Ramos (cell line): ENCODE measurements around the gene MAP2K5.

Source experiments
- in situ Hi-C: fragments of 300-500 bp; cut with MboI; formaldehyde crosslinking; loops from one replicate; pipeline ENCODE4 v1.14.3; 2022; ENCODE audit warnings: low sequenced_read_pairs; ENCODE audit not compliant: unreplicated experiment

Gene MAP2K5

DNA sequence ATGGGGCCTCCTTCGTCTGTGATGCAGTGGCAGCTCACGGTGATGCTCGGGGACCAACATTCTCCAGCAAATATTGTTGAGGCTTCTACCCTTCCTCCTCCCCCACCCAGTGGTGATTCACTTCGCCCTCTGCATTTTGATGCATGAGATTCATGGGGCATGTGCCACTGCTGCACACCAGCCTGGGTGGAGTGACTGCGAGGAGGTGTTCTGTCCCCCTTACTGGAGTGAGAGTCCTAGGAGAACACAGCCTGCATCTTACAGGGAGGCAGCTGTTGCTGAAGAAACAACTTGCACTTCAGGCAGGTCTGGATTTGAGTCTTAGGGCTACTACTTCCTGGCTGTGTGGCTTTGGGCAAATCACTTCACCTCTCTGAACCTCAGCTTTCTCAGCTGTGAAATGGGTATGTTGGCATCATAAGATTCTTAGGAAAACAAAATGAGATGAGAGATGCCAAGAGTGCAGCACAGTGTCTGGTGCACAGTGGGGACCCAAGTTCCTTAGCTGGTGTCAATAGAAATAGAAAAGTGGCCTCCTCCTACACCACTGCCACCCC is 272.6 kb downstream of the MAP2K5 start:
- in situ Hi-C loops = no loop called here

DNA sequence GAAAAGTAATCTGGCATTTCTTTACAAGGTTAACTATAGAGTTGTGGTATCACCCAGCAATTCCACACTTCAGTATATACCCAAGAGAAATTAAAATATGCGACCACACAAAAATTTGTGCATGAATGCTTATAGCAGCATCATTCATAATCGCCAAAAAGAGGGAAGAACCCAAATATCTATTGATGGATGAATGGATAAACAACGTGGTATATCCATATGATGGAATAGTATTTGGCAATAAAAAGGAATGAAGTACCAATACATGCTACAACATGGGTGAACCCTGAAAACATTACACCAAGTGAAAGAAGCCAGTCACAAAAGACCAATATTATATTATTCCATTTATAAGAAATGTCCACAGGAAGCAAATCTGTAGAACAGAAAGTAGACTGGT is 274.2 kb downstream of the MAP2K5 start:
- in situ Hi-C loops = no loop called here

DNA sequence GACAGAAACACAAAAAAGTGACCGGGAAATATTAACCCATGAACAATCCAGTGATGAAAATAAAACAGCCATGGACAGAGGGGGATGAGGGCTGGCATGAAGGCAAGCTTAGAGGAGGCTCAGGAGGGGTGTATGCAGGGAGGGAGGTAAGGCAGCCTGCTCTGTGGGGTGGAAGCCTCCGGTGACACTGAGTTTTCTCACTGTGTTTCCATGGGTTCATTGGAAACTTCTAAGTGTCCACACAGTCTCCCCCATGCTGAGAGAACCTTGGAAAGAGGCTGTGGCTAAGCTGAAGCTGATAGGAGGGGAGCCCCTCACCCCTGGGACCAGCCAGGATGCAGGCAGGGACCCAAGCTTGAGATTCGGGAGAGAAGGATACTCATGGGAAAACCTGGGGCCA is 276.0 kb downstream of the MAP2K5 start:
- in situ Hi-C loops = no loop called here

DNA sequence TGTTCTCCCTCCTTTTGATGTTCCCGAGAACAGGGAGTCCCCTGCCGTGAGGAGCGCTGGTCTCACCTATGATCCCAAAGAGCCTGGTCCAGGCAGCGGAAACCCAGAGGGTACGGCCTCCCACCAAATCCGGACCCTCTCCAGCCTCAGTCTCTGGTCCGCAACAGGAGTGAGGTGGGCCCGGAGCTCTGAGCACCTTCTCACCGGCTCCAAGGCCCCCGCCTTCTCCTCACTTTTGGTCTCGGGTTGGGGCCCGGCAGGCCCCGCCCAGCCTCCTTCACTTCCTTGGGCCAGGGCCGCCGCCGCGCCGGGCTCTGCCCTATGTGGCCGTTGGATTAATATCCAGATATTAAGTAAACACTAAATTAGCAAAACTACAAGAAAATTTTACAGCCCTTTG is 277.1 kb downstream of the MAP2K5 start:
- in situ Hi-C loops = no loop called here

DNA sequence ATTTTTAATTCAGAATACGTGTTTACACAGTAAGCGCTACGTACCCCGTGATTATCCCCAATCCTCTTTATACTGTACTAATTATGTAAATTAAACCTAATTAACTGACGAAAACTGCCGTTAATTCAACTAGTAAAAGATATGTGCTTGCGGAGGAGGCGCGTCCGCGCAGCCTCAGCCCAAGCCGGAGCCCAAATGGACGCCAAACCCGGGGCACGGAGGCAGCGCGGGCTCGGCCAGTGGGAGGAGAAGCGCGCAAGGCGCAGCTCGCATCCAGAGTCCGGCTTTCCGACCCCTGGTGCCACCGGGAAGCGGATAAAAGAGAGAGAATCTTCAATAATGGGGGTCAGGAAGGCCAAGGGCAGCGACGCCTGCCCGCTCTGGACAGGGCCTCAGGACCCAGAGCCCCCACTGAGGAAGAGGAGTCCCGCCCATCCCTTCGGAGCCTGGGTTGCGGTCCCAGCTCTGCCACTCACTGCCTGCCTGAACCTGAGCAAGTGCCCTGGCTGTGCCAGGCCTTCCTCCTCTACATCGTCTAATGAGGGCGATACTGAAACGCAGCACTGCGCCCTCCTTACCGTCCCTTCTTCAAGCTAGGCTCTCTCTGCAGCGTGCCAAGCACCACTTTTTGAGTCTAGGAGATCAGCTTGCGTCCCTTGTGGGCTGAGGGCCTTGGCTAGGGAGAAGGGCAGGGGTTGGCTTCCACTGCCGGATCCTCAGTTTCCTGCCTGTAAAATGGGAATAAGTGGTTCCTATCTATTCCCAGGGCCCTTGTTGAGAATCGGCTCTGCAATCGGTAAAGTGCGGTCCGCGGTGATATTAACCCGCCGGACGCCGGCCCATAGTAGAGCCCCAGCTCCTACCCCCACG is 277.9 kb downstream of the MAP2K5 start:
- in situ Hi-C loops = no loop called here

DNA sequence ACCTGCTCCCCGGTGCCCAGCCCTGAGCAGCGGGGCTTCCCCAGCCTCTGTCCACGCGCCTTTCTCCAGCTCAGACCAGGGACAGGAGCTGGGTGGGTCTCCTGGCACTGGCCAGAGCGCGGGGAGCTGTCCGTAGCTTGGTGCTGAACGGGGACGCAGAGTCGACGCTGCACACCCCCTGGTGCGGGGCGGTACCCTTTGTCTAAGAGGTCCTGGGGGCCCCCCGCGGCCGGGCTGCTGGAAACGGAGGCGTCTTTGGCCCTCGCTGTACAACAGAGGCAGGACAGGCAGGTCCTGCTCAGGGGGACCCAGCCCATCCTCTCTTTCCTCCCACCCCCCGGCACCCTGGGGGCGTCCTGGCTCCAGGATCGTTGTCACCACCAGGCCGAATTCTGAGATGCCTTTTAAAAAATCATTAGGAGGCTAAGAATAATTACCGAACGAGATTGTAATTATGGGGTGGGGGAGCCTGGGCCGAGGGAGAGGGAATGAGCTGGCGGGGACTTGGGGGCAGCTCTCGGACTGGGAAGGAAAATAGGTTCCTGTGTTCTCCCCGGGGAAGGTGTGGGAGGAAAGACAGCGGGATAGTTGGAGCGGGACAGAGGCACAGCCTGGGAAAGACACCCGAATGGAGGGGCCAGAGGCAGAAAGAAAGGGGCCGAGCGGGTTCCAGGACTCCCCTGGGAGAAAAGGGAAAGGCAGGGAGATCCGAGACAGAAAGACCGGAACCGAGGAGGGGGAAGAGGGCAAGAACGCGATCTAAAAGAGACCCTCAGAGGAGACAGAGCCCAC is 278.7 kb downstream of the MAP2K5 start:
- in situ Hi-C loops = no loop called here

DNA sequence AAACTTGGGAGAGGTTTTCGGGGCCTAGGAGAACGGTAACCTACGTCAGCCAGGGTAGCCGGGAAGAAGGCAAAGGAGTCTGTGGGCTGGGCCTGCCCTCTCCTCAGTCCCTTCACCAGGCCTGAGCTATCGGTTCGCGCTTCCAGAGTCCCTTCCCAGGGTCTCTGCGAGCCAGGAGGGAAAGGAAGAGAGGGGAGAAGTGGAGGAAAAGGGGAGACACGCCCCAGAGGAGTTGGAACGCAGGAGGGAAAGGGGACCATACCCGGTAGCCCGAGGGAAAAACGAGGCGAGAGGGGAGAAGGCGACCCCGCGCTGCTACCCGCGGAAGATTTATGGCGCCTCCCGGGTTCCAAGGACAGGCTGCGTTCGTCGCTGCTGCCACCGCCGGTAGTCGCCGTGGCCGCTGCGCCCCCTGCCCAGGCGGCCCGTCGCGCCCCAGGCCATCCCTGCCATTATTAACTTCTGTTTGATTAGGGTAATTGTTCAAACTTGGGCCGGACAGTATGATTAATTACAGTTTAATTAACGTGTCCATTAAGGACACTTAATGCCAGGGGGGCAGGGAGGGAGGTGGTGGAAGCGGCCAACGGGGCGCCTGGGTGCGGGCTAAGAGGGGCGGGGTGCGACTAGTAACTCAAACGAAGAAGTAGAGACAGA is 279.4 kb downstream of the MAP2K5 start:
- in situ Hi-C loops = no loop called here

GRCh38 chr15:67822537-67823313 is 280.2 kb downstream of the MAP2K5 start:
- in situ Hi-C loops = no loop called here

GRCh38 chr15:67823314-67824196 is 281.1 kb downstream of the MAP2K5 start:
- in situ Hi-C loops = no loop called here

DNA sequence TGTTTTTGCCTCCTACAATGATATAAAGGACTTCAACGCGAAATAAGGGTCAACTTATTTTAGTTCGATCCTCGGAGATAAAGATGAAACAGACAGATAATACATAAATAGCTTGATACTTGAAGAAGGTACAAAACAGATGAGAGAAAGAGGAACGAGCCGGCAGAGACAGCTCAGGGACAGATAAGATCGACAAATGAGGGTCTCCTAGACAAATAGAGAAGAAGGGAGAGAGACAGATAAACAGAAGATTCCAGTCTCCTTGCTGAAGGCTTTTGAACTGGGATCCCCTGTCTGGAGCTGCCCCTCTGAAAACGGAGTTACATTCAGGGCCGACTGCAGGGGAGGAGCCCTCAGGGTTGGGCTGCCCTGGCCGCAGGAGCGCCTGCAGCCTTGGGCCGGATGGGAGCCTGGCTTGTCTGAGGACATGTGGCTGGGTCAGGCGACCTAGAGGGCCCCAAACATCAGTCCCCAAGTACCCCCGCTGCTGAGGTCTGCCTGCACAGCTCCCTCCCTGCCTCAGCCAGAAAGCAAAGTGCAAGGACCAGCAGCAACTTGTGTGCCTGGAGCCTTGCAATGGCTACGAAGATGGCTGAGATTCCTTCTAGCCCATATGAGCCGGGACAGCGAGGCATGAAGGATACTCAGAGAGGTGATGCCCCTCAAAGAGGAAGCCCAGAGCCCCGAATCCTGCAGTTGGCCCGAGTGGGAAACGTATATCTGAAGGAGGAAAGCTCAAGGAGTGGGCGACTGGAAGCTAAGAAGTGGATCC is 281.9 kb downstream of the MAP2K5 start:
- in situ Hi-C loops = no loop called here

DNA sequence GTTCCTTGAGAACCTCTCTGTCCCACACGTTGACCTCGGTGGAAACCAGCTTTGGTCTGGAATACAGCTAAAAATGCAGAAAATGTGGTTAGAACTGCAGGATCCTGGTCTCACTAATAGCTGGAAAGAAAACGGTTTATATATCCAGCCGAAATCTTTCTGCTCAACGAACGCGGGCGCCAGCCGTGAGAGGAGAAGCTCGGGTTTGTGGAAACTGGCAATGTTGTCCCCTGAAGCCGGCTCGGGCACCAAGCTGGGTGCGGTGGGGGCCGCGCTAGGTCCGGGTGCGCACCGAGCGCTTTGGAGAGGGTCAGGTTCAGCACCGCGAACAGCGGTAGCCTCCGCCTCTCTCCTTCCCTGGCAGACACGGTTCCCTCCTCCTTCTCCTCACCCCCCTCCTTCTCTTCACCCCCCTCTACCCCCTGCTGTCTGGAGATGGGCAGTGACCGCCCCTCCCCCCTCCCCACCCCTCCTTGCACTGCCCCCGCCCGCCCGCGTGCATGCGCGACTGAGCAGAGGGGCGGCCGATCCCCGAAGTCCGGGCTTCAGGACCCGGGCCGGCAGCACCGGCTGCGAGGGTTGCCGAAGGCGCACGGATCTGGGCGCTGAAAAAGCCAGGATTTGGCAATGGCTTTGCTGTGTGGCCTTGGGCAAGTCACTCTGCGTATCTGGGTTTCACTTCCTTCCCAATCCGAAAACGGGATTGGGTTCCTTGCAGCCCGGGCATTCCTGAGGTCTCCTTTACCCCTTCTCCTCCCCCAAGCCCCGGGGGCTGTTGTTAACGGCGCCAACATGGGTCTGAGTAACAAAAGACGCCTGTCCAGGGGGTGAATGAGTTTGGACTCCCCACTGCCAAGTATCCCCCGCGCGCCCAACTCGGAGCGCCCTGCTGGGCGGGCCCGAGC is 282.7 kb downstream of the MAP2K5 start, which contains the start of gene SKOR1:
Gene SKOR1, plus strand, starts transcription at position 534 of the 905 bp plus-strand sequence. Its CDS starts 94 bp downstream, at position 628.
- in situ Hi-C loops = no loop called here

DNA sequence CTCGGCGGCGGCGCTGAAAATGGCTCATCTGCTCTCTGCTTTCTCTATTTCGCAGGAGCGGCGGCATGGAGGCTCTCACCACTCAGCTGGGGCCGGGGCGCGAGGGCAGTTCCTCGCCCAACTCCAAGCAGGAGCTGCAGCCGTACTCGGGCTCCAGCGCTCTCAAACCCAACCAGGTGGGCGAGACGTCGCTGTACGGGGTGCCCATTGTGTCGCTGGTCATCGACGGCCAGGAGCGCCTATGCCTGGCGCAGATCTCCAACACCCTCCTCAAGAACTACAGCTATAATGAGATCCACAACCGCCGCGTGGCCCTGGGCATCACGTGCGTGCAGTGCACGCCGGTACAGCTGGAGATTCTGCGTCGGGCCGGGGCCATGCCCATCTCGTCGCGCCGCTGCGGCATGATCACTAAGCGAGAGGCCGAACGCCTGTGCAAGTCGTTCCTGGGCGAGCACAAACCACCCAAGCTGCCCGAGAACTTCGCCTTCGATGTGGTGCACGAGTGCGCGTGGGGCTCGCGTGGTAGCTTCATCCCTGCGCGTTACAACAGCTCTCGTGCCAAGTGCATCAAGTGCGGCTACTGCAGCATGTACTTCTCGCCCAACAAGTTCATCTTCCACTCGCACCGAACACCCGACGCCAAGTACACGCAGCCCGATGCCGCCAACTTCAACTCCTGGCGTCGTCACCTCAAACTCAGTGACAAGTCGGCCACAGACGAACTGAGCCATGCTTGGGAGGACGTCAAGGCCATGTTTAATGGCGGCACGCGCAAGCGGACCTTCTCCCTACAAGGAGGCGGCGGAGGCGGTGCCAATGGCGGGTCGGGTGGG is 283.6 kb downstream of the MAP2K5 start:
- in situ Hi-C loops = no loop called here

- in situ Hi-C loops = no loop called here
These were observed 284.4 kb downstream of the MAP2K5 start for GRCh38 chr15:67826717-67827561.

DNA sequence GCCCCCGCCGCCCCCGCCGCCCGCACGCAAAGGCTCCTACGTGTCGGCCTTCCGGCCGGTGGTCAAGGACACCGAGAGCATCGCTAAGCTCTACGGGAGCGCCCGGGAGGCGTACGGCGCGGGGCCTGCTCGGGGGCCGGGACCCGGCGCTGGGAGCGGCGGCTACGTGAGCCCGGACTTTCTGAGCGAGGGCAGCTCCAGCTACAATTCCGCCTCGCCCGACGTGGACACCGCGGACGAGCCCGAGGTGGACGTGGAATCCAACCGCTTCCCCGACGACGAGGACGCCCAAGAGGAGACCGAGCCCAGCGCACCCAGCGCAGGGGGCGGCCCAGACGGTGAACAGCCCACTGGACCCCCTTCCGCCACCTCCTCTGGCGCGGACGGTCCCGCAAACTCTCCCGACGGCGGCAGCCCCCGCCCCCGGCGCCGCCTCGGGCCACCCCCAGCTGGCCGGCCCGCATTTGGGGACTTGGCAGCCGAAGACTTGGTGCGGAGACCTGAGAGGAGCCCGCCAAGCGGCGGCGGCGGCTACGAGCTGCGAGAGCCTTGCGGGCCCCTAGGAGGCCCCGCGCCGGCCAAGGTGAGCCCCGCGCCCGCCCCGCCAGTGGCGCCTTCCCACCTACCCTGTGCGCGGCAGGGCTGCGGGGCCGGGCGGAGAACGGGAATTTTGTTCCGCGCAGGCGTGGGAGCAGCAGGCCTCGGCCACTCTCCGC is 285.2 kb downstream of the MAP2K5 start:
- in situ Hi-C loops = no loop called here
